ES-I3 (cell line): ENCODE results near the gene RSPRY1.
A peak's percentile ranks its signal among the peaks of the same experiment; 100 is the strongest.

Source experiments
- H3K36me3 ChIP-seq: 2 replicates; pipeline ENCODE4 v1.6.1; 2013; ENCODE audit warnings: mild to moderate bottlenecking, low read length, control low read depth, moderate library complexity; ENCODE audit not compliant: insufficient read depth
- H3K4me1 ChIP-seq: 2 replicates; pipeline ENCODE4 v1.6.1; 2013; ENCODE audit warnings: mild to moderate bottlenecking, control low read depth, low read length; ENCODE audit not compliant: insufficient read depth
- H3K9ac ChIP-seq: 2 replicates; pipeline ENCODE4 v1.6.1; 2013; ENCODE audit warnings: low read depth, mild to moderate bottlenecking, low read length, moderate library complexity
- H3K9me3 ChIP-seq: 2 replicates; pipeline ENCODE4 v1.6.1; 2013; ENCODE audit warnings: mild to moderate bottlenecking, low read length, moderate library complexity; ENCODE audit not compliant: control insufficient read depth, insufficient read depth

The RSPRY1 gene

DNA sequence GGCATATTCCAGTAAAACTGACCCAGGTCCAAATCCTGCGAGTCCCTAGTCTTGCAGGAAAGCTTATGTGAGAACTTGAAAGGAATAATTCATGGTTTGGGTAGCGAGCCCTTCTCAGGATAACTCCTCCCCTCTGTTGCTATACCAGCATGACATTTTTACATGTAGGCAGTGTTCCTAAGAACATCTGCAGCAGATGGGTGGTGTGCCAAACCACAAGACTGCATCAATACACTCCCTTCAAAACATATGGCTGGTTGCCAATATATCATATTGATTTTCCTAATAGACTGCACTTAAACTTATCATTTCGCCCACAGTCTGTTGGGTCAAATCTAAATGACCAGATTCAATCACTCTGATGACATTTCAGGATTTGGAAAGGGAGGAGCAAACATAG lies 20.2 kb upstream of the RSPRY1 start:
- H3K9me3 ChIP-seq: no peaks in the 10 kb centered on the region
- peaks cover 20% of the 10 kb centered on the region for H3K36me3 ChIP-seq
- H3K9ac ChIP-seq: no peak overlapping the region
- H3K4me1 ChIP-seq: peaks cover 2% of the 10 kb centered on the region; the same call in 1 of the 2 replicates

DNA sequence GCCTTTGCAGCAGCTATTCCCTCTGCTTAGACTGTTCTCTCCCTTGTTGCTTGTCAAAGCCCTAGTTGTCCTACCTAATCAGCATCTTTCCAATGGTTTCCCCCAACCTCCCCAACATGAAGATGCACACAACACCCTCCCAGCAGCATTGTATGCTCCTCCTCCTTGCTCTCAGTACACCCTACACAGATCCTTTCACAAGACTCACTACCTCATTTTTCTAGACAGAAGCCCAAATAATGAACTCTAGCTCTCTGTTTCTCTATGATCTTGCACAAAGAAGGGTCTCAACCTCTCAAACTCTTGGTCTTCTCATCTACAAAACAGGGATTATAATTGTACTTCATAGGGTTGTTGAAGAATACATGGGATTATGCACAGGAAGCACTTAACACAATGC lies 19.7 kb upstream of the RSPRY1 start:
- Histone ChIP-seq H3K36me3 (peaks cover 20% of the 10 kb centered on the region), H3K4me1 (no peaks in the 10 kb centered on the region), H3K9me3 (no peaks in the 10 kb centered on the region), H3K9ac (no peak overlapping the region)

DNA sequence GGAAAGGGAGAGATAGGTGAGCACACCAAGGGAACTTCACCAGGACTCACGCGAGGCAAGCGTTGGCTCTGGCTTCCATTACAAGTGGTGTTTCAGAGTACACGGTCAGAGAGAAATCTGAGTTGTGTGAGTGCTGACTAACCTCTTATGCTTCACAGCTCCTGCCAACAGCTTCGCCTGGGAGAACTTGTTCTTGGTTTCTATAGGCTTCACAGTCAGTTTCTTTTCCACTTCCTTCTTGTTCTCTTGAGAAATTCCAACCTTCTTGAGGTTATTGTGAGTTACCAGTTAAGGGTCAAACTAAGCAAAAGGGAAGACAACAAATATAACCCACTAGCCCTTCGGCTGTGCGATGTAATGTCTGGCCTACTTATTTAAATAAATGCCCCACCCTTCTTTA lies 19.2 kb upstream of the RSPRY1 start:
- Histone ChIP-seq H3K36me3 (peaks cover 24% of the 10 kb centered on the region), H3K9ac (no peak overlapping the region), H3K9me3 (no peaks in the 10 kb centered on the region), H3K4me1 (no peaks in the 10 kb centered on the region)

DNA sequence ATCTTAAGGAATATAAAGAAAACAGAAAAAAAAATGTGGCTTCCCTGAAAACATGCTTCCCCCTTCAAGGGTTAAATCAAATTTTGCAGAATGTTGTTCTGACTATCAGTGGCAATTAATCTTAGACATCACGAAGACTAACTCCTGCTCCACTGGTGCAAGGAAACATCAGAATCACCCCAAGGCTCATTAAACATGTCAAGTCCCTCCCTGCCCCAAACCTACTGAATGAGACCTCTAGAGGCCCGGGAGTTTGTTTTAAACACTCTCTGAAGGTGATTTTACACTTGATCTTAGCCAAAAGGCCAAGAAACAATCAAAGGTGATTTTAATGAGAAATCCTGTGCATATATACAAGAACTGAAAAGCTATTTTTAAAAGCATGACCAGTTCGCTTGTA lies 18.6 kb upstream of the RSPRY1 start:
- H3K9ac ChIP-seq: no peak overlapping the region
- H3K4me1 ChIP-seq: no peaks in the 10 kb centered on the region
- no peaks in the 10 kb centered on the region for H3K9me3 ChIP-seq
- peaks cover 24% of the 10 kb centered on the region for H3K36me3 ChIP-seq

DNA sequence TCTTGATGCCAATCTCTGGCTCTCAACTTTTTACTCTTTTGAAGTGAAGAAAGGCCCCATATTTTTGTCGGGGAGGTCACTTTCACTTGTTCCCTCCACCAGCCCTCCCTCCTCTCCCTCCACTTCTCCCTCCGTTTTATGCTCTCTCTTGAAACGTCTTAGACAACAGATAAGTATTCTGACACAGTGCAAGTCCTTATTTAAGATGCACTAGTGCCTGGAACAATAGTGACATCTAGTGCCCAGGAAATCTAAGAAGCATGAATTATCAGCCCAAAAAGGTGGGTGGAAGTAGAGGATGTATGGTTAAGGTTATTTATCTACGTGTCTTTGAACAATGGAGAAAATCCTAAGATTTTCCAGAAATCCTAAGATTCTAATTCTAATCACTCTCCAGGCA lies 18.2 kb upstream of the RSPRY1 start:
- Histone ChIP-seq H3K9me3 (no peaks in the 10 kb centered on the region), H3K9ac (no peak overlapping the region), H3K36me3 (peaks cover 24% of the 10 kb centered on the region), H3K4me1 (no peaks in the 10 kb centered on the region)

DNA sequence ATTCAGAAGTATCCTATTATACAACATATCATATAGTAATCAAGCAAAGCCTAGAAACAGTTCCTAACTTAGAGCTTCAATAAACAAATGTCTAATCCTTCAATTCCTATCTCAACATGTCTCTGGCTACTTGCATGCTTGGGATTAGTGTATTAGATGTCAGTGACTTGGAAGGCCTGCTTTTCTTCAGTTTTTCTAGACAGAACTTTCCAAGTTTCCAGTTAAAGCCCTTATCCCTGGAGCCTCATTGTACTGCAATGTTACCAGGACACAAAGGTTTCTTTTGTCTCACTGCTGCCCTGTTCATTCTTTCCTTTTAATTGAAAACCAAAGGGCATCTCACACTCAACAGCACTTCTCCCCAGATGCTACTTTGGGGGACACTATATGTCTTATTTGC lies 16.8 kb upstream of the RSPRY1 start:
- Histone ChIP-seq H3K36me3 (peaks cover 26% of the 10 kb centered on the region), H3K4me1 (no peaks in the 10 kb centered on the region), H3K9me3 (no peaks in the 10 kb centered on the region), H3K9ac (no peak overlapping the region)

DNA sequence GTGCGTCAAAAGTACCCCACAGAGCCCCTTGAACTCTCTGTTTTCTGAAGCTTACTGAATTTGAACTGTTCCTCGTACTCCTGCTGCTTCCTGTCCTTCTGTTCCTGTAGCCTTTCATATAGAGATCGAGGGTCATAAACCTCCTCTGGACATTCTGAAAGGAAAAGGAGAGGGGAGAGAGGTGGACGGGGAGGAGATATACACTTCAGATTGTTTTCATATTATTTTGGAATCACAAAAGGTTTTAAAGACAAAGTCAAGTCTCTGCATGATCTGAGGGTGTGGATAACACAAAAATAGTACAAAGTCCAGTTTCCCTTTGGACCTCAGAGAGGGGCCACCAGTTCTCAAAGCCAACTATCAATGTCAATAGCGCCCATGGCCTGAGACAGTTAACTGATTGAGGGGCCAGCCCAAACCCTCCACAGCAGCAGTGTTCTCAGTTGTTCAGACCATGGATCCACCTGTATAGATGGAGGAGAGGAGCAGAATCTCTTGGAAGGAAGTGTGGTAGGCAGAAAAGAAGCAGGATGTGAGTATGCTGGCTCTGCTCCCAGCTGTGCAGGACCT lies 13.3 kb upstream of the RSPRY1 start:
- Histone ChIP-seq H3K9me3 (no peaks in the 10 kb centered on the region), H3K9ac (no peak overlapping the region), H3K4me1 (no peaks in the 10 kb centered on the region), H3K36me3 (peaks cover 9% of the 10 kb centered on the region)

DNA sequence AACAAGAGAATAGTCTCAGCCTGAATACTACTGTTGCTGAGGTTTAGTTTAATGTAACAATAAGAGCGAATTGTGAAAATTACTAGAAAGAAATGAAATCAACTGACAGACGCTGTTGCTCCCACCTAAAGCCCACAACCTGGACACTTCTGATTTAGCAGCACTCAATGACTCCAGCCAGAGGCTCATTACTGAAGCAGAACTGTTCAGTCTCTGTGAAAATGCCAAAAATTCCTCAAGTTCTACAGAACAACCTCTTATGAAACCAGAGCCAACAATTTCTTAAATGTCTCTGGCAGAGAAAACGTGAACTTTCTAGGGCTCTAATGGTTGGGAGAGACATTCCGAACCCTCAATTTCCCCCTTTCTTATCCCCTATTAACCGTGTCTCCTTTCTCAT lies 10.2 kb upstream of the RSPRY1 start:
- H3K9me3 ChIP-seq: no peaks in the 10 kb centered on the region
- no peak overlapping the region for H3K9ac ChIP-seq
- H3K36me3 ChIP-seq: peaks cover 7% of the 10 kb centered on the region
- peaks cover 9% of the 10 kb centered on the region; the same call in 1 of the 2 replicates for H3K4me1 ChIP-seq

DNA sequence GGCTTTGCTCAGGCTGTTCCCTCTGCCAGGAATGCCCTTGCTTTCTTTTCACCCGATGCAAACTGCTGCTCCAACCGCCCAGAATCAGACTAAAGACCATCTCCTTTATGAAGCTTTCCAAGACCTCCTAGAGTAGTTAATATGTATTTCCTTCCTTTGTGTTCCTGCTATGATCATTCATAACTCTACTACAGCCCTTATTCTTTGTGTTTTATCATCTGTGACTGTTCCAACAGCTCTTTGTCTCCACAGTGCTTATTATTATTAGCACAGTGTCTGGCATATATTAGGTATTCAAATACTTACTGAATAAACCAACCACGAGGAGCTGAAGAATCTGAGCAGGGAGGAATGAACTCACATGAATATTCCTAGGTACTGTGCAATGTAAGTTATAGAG lies 7.9 kb upstream of the RSPRY1 start:
- Histone ChIP-seq H3K4me1 (peaks cover 19% of the 10 kb centered on the region), H3K36me3 (peaks cover 2% of the 10 kb centered on the region), H3K9ac (no peak overlapping the region), H3K9me3 (no peaks in the 10 kb centered on the region)

DNA sequence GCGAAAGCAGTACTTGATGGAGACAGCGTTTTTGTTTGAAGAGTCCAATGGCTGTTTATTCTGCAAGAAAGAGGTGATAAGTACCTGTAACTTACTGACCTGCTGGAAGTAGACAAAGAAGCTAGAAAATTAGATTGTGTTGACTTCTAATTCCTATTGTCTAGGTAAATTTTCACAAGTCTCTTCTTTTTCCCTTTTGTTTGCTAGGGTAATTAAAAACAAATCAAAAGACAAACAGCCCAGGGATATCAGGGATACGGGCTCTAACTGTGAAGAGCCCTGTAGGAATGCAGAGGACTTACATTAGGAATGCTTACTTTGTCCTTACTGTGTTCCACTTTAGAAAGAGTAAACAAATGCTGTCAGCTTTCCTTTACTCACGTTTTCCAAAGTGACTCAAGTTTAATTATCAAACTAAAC lies 7.3 kb upstream of the RSPRY1 start:
- H3K9ac ChIP-seq: no peak overlapping the region
- peaks cover 19% of the 10 kb centered on the region for H3K4me1 ChIP-seq
- no peaks in the 10 kb centered on the region for H3K36me3 ChIP-seq
- H3K9me3 ChIP-seq: no peaks in the 10 kb centered on the region

DNA sequence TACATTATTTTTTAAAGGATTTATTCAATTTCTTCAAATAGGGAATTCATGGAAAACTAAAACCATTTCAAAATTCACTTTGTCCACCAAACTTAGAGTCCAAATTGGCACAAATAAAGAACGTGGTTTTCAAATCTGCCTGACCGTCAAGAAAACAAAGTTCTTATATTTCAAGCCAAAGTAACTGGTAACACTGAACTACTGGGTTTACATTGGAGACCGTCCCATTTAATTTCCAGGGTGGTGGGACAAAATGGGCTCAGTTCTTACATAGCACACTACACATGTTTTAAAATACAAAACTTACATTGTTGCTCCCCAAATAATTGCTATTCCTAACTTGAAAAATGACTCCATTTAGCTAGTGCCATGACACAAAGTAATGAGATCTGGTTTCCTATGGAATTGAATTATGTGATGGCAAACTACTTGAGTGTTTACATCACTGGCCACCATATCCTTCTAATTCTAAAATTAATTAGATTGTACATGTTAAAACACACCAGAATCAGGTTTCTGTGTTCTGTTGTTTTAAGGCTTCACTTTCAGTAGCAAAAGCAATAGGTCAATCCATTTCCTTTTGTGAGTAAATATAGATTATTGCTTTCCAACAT lies 6.8 kb upstream of the RSPRY1 start:
- Histone ChIP-seq H3K9ac (no peak overlapping the region), H3K9me3 (no peaks in the 10 kb centered on the region), H3K4me1 (peaks cover 19% of the 10 kb centered on the region), H3K36me3 (no peaks in the 10 kb centered on the region)

DNA sequence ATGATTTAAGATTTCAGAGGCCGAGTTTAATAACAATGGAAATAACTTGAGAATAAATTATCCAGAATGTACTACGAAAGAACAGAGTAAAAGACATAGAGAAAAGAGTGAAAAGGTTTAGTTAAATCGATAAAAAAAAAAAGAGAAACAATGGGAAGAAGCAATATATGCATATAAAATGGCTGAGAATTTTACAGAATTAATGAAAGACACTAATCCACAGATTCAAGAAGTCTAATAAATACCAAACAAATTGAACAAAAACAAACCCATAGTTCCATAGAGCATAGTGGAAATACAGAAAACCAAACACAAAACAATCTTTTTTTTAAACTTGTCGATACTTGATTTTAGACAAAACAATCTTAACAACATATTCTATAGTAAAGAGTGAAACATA lies 2.0 kb upstream of the RSPRY1 start:
- Histone ChIP-seq H3K4me1 (peaks cover 19% of the 10 kb centered on the region), H3K36me3 (no peaks in the 10 kb centered on the region), H3K9ac (no peak overlapping the region), H3K9me3 (no peaks in the 10 kb centered on the region)

DNA sequence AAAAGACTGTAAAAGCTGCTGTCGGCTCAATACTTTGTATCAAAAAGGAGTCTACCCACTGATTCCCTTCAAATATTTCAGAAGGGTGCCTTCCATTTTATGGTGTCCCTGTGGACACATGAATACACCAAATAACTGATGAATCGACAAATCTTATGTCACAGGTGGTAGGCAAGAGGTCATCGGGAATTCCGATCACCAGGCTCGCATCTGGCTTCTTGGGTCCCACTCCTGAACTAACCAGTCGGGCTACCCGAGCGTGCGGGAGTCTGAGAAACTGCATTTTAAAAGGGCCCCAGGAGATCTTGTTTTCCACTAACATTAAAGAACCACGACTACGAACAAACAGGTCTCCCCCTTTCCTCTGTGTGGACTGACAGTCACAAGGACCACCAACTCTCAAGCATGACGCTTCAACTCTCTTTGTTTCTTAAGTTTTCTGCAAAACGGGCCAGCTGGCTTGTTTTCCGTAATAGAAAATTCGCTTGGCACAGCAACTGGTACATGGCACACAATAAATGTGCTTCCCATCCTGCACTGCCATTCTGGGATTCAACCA lies 1.2 kb upstream of the RSPRY1 start:
- Histone ChIP-seq H3K36me3 (no peaks in the 10 kb centered on the region), H3K9ac (peak overlapping the region; percentile 87), H3K4me1 (peaks cover 11% of the 10 kb centered on the region), H3K9me3 (no peaks in the 10 kb centered on the region)

DNA sequence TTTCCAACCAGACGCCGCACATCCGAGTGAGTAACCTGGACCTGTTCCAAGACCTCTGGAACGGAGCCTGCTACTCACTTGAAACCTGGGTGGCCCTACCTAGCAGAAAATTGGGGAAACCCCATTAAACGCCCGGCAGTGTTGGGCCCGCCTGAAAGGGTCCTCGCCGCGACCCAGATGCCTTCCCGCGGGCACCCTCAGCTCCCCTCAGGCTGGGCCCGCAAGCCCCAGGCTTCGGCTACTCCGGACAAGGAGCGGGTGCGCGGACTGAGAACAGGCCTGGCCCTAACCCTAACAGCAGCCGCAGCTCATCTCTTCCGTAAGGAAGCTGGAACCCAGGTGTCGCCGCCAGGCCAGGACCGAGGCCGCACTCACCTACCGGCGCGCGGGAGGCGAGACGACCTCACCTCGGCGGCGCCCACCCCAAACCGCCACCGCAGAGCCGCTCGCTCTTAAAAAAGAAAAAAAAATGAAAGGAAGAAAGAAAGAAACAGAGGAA lies 634 bp upstream of the RSPRY1 start:
- H3K9ac ChIP-seq: peak overlapping the region; percentile 87
- H3K9me3 ChIP-seq: no peaks in the 10 kb centered on the region
- H3K36me3 ChIP-seq: no peaks in the 10 kb centered on the region
- H3K4me1 ChIP-seq: peaks cover 11% of the 10 kb centered on the region
